ENCODE data around the gene PEX11B. TPM values are rescaled to one million over a fixed set of nuclear protein-coding genes. Genes with fewer than 3 reads are reported as not detected.

PEX11B gene
- total and polyA plus RNA-seq, 2 experiments from 2014 or later: 7.4 to 9.1 TPM

DNA sequence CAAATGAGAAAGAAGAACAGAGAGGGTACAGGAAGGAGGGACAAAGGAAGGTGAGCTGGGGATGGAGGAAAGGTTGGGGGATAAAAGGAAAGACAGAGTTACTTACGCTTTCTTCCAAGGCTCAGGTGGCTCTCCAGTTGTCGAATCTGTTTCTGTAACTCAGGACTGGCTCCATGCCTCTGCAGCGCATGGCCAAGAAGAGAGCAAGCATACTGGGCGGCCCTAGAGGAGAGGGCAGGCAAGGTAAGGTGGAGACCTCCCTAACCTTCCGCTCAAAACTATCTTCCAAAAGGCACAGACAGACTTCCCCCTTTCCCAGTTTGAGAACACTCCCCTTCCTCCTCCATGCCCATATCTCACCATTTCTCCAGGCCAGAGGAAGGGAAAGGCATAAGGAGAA is 922 bp downstream of the PEX11B start:
- Histone ChIP-seq H3K4me1 (ENCODE audit: insufficient read depth) (peaks cover 6% of the 10 kb centered on the region; the same call in 1 of the 2 replicates), H3K36me3 (ENCODE audit: insufficient read depth) (peaks cover 5% of the 10 kb centered on the region; the same call in 1 of the 2 replicates), H3K27ac (ENCODE audit: low read depth) (no peak overlapping the region), H4K20me1 (replicated peaks; ENCODE audit: insufficient read depth) (no peaks in the 10 kb centered on the region; the same call in 1 of the 2 replicates), H3K4me3 (peak overlapping the region; percentile 84), H3K79me2 (replicated peaks; ENCODE audit: insufficient read depth) (no peaks in the 10 kb centered on the region), H3K27me3 (ENCODE audit: insufficient read depth) (peaks cover 8% of the 10 kb centered on the region; the same call in 1 of the 2 replicates), H2AFZ (peak overlapping the region; percentile 99), H3K9me2 (ENCODE audit: insufficient read depth) (no peaks in the 10 kb centered on the region), H3F3A (replicated peaks; ENCODE audit: low read depth) (no peaks in the 10 kb centered on the region; the same call in 1 of the 2 replicates), H3K4me2 (peak overlapping the region; percentile 99)
- no peak for TF ChIP-seq EZH2phosphoT487 (IDR thresholded peaks at IDR 0.05; ENCODE audit: unreplicated experiment)
- TF ChIP-seq, protein P1, sequence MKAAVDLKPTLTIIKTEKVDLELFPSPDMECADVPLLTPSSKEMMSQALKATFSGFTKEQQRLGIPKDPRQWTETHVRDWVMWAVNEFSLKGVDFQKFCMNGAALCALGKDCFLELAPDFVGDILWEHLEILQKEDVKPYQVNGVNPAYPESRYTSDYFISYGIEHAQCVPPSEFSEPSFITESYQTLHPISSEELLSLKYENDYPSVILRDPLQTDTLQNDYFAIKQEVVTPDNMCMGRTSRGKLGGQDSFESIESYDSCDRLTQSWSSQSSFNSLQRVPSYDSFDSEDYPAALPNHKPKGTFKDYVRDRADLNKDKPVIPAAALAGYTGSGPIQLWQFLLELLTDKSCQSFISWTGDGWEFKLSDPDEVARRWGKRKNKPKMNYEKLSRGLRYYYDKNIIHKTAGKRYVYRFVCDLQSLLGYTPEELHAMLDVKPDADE (IDR thresholded peaks at IDR 0.05): no peak
- TF ChIP-seq NANOG (IDR thresholded peaks at IDR 0.05; ENCODE audit: borderline replicate concordance): no peak
- TF ChIP-seq ZNF114 (CRISPR knock-in tag; IDR thresholded peaks at IDR 0.05): no peak
- TF ChIP-seq EZH2 (IDR thresholded peaks at IDR 0.05; ENCODE audit: low read depth, unreplicated experiment): no peak
- TF ChIP-seq, protein P2, sequence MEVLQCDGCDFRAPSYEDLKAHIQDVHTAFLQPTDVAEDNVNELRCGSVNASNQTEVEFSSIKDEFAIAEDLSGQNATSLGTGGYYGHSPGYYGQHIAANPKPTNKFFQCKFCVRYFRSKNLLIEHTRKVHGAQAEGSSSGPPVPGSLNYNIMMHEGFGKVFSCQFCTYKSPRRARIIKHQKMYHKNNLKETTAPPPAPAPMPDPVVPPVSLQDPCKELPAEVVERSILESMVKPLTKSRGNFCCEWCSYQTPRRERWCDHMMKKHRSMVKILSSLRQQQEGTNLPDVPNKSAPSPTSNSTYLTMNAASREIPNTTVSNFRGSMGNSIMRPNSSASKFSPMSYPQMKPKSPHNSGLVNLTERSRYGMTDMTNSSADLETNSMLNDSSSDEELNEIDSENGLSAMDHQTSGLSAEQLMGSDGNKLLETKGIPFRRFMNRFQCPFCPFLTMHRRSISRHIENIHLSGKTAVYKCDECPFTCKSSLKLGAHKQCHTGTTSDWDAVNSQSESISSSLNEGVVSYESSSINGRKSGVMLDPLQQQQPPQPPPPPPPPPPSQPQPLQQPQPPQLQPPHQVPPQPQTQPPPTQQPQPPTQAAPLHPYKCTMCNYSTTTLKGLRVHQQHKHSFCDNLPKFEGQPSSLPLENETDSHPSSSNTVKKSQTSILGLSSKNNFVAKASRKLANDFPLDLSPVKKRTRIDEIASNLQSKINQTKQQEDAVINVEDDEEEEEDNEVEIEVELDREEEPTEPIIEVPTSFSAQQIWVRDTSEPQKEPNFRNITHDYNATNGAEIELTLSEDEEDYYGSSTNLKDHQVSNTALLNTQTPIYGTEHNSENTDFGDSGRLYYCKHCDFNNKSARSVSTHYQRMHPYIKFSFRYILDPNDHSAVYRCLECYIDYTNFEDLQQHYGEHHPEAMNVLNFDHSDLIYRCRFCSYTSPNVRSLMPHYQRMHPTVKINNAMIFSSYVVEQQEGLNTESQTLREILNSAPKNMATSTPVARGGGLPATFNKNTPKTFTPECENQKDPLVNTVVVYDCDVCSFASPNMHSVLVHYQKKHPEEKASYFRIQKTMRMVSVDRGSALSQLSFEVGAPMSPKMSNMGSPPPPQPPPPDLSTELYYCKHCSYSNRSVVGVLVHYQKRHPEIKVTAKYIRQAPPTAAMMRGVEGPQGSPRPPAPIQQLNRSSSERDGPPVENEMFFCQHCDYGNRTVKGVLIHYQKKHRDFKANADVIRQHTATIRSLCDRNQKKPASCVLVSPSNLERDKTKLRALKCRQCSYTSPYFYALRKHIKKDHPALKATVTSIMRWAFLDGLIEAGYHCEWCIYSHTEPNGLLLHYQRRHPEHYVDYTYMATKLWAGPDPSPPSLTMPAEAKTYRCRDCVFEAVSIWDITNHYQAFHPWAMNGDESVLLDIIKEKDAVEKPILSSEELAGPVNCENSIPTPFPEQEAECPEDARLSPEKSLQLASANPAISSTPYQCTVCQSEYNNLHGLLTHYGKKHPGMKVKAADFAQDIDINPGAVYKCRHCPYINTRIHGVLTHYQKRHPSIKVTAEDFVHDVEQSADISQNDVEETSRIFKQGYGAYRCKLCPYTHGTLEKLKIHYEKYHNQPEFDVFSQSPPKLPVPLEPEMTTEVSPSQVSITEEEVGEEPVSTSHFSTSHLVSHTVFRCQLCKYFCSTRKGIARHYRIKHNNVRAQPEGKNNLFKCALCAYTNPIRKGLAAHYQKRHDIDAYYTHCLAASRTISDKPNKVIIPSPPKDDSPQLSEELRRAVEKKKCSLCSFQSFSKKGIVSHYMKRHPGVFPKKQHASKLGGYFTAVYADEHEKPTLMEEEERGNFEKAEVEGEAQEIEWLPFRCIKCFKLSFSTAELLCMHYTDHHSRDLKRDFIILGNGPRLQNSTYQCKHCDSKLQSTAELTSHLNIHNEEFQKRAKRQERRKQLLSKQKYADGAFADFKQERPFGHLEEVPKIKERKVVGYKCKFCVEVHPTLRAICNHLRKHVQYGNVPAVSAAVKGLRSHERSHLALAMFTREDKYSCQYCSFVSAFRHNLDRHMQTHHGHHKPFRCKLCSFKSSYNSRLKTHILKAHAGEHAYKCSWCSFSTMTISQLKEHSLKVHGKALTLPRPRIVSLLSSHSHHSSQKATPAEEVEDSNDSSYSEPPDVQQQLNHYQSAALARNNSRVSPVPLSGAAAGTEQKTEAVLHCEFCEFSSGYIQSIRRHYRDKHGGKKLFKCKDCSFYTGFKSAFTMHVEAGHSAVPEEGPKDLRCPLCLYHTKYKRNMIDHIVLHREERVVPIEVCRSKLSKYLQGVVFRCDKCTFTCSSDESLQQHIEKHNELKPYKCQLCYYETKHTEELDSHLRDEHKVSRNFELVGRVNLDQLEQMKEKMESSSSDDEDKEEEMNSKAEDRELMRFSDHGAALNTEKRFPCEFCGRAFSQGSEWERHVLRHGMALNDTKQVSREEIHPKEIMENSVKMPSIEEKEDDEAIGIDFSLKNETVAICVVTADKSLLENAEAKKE (CRISPR knock-in tag; IDR thresholded peaks at IDR 0.05): no peak
- TF ChIP-seq POLR2AphosphoS5 (IDR thresholded peaks at IDR 0.05; ENCODE audit: low read depth): no peak
- no peak for TF ChIP-seq CREB1 (CRISPR knock-in tag; IDR thresholded peaks at IDR 0.05; ENCODE audit: low read depth)
- TF ChIP-seq ZNF331 (CRISPR knock-in tag; IDR thresholded peaks at IDR 0.05; ENCODE audit: low read depth): no peak
- no peak for TF ChIP-seq STAT1 (IDR thresholded peaks at IDR 0.05; ENCODE audit: unreplicated experiment)
- Mint-ChIP-seq H3K36me3 (ENCODE audit: low read depth) (peaks cover 7% of the 10 kb centered on the region), H3K27ac (no peak overlapping the region), H3K4me1 (peaks cover 12% of the 10 kb centered on the region; the same call in 2 of the 3 replicates), H3K27me3 (ENCODE audit: insufficient read depth, low read depth, poor library complexity) (peaks cover 20% of the 10 kb centered on the region), H3K9me3 (no peaks in the 10 kb centered on the region), H3K4me3 (peak overlapping the region; percentile 92)
- DNase-seq (ENCODE audit: low spot score): no peak
- ATAC-seq: no peak; the same call in 1 of the 3 replicates
